Upper lobe of right lung (tissue), 1 donor: Measurements from ENCODE around the gene INPP5J. TPM values are rescaled to one million over a fixed set of nuclear protein-coding genes. Genes with fewer than 3 reads are reported as not detected.
"Not testable (repeated sequence)": the region's sequence is repeated elsewhere in the genome, so short reads cannot be mapped to it uniquely, and the experiment has no call there.

Source experiments
- ATAC-seq: fragments of 200-7000 bp; cut with Tn5 transposase; one replicate; pipeline ENCODE4 v1.9.1; 2020; ENCODE audit warnings: mild to moderate bottlenecking, moderate library complexity
- DNase-seq: peaks from one replicate; pipeline ENCODE4 v3.0.0-alpha.2; 2020
- H3K27ac ChIP-seq: fragments of 200-600 bp; one replicate; pipeline ENCODE4 v1.8.0; 2022
- H3K27me3 ChIP-seq: fragments of 200-600 bp; one replicate; pipeline ENCODE4 v1.8.0; 2022; ENCODE audit warnings: mild to moderate bottlenecking
- H3K36me3 ChIP-seq: fragments of 200-600 bp; one replicate; pipeline ENCODE4 v1.8.0; 2022
- H3K4me1 ChIP-seq: fragments of 200-600 bp; one replicate; pipeline ENCODE4 v1.8.0; 2022
- H3K4me3 ChIP-seq: fragments of 200-600 bp; one replicate; pipeline ENCODE4 v1.8.0; 2022; ENCODE audit warnings: mild to moderate bottlenecking
- H3K9me3 ChIP-seq: fragments of 200-600 bp; one replicate; pipeline ENCODE4 v1.8.0; 2022
- intact Hi-C: fragments of 100-400 bp; cut with DNase I; formaldehyde crosslinking; loops from one replicate; pipeline ENCODE4 v1.11.0; 2022
- total RNA-seq: library from RNA; stranded (reverse); fragmentation: NEBNext Ultra II Directional; extraction: Animal tissue kit (Norgen Biotek cat#: 25700); gene quantifications from one replicate; pipeline ENCODE4 v1.2.1, GENCODE V29; 2021
- TF ChIP-seq, protein P1 (sequence below): fragments of 200-600 bp; IDR thresholded peaks from one replicate; pipeline ENCODE4 v1.8.0; 2022; ENCODE audit warnings: antibody characterized with exemption
- donor health status: DM: no; HTN: yes; CAD: no; lungs with severe emphysema.

Gene INPP5J
- total RNA-seq, 1 donor from 2014 or later: 4.5 TPM

DNA sequence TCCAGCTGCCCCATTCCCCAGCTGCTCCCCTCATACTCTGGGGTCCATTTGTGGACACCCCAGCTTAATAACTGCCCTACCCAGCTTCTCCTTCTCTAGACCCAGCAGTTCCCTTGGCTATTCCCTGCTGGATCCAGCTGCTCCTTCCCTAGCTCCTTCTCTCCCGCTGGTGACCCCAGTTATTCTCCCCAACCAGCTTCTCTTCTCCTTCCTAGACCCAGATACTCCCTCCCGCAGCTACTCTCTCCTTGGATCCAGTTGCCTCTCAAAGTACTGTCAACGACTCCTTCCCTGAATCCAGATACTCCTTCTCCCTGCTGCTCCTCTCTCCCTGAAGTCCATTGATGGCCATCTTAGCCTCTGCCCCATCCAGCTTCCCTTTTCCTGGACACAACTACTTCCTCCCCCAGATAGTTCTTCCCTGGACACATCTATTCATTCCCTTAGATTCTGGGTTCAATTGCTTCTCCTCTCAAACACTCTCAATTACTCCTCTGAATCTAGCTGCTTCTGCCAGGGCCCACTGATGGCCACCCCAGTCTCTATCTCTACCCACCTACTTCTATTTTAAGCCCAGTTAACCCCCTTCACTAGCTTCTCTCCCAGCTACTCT lies 27.0 kb upstream of the INPP5J start:
- Histone ChIP-seq H3K4me1 (no peaks in the 10 kb centered on the region), H3K27ac (no peak overlapping the region), H3K36me3 (peaks cover 71% of the 10 kb centered on the region), H3K9me3 (no peaks in the 10 kb centered on the region), H3K27me3 (no peaks in the 10 kb centered on the region), H3K4me3 (no peak overlapping the region)
- TF ChIP-seq, protein P1, sequence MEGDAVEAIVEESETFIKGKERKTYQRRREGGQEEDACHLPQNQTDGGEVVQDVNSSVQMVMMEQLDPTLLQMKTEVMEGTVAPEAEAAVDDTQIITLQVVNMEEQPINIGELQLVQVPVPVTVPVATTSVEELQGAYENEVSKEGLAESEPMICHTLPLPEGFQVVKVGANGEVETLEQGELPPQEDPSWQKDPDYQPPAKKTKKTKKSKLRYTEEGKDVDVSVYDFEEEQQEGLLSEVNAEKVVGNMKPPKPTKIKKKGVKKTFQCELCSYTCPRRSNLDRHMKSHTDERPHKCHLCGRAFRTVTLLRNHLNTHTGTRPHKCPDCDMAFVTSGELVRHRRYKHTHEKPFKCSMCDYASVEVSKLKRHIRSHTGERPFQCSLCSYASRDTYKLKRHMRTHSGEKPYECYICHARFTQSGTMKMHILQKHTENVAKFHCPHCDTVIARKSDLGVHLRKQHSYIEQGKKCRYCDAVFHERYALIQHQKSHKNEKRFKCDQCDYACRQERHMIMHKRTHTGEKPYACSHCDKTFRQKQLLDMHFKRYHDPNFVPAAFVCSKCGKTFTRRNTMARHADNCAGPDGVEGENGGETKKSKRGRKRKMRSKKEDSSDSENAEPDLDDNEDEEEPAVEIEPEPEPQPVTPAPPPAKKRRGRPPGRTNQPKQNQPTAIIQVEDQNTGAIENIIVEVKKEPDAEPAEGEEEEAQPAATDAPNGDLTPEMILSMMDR: no peak
- DNase-seq (no peak), ATAC-seq (no peak)
- intact Hi-C loops: no loop called here

DNA sequence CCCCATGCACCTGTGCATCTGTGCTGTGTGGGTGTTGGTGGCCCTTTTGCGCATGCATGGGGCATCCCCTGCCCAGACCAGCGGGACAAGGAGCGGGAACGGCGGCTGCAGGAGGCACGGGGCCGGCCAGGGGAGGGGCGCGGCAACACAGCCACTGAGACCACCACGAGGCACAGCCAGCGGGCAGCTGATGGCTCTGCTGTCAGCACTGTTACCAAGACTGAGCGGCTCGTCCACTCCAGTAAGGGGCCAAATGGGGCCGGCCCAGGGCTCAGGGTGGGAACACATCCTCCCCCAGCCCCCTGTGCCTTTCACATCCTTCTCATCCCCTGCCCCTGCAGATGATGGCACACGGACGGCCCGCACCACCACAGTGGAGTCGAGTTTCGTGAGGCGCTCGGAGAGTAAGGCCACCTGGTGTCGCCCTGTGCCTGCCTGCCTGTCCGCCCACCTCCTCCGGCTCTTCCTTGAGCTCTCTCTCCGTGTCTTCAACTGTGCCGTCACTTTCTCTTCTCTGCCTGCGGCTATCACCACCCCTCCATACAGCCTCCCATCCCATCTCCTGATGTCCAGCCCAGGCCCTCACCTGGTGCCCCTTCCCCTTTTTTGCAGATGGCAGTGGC lies 26.0 kb upstream of the INPP5J start:
- H3K4me1 ChIP-seq: no peaks in the 10 kb centered on the region
- no peak overlapping the region for H3K4me3 ChIP-seq
- peaks cover 63% of the 10 kb centered on the region for H3K36me3 ChIP-seq
- TF ChIP-seq, protein P1: no peak
- H3K27me3 ChIP-seq: no peaks in the 10 kb centered on the region
- no peak for DNase-seq
- intact Hi-C loops: no loop called here
- ATAC-seq: no peak
- no peak overlapping the region for H3K27ac ChIP-seq
- no peaks in the 10 kb centered on the region for H3K9me3 ChIP-seq

GRCh38 chr22:31097539-31097938 lies 25.2 kb upstream of the INPP5J start:
- intact Hi-C loops, ATAC-seq: not testable (repeated sequence)
- H3K36me3 ChIP-seq: peaks cover 56% of the 10 kb centered on the region

DNA sequence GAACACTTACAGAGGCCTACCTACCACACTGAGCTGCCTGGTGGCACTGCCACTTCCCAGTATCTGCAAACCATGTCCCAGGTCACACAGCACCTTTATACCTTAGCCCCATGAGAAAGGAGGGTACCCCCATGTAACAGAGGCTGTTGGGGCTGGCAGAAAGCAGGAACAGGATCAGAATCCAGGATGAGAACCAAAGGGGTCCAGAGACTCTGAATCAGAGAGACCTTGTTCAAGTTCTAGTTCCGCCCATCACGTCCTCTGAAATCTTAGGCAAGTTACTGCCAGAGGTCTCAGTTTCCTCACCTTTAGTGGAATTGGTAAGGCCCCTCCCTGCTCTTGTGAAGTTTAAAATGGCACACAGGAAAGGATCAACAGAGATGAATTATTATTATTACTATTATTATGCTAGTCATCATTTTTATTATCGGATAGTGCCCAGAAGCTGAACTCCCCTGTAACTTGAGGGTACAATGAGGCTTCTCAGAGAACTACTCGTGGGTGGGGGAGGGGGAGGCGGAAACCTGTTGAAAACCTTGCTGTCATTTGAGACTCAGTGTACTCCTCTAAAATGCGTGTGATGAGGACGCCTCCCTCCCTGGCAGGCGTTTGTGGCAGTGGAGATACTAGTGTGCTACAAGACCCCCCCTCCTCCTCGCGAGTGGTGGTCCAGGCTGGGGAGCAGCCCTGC lies 24.7 kb upstream of the INPP5J start:
- ATAC-seq: no peak
- no peaks in the 10 kb centered on the region for H3K9me3 ChIP-seq
- TF ChIP-seq, protein P1: no peak
- no peaks in the 10 kb centered on the region for H3K4me1 ChIP-seq
- intact Hi-C loops: no loop called here
- no peak overlapping the region for H3K27ac ChIP-seq
- no peak for DNase-seq
- peaks cover 51% of the 10 kb centered on the region for H3K36me3 ChIP-seq
- H3K27me3 ChIP-seq: no peaks in the 10 kb centered on the region
- no peak overlapping the region for H3K4me3 ChIP-seq

More at GRCh38 chr22:31097539-31097938, 25.2 kb upstream of the INPP5J start:
- not testable (repeated sequence) for H3K4me3 ChIP-seq, DNase-seq, H3K27me3 ChIP-seq, H3K9me3 ChIP-seq, H3K27ac ChIP-seq, H3K4me1 ChIP-seq

DNA sequence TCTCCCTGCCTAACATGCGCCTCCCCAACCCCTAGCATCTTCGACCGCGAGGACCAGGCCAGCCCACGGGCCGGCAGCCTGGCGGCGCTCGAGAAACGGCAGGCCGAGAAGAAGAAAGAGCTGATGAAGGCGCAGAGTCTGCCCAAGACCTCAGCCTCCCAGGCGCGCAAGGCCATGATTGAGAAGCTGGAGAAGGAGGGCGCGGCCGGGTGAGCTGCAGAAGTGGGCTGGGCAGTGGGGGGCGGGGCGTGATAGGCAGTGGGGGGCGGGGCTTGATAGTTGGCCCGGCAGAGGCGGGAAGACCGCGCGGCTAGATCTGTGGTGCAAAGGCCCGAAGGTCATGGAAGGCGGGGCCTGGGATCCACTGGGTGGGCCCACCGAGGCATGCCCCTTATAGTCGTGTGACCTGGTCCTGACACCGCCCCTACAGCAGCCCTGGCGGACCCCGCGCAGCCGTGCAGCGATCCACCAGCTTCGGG lies 24.1 kb upstream of the INPP5J start:
- intact Hi-C loops: no loop called here
- TF ChIP-seq, protein P1: no peak
- Histone ChIP-seq H3K27me3 (no peaks in the 10 kb centered on the region), H3K9me3 (no peaks in the 10 kb centered on the region), H3K4me3 (no peak overlapping the region), H3K36me3 (peaks cover 46% of the 10 kb centered on the region), H3K4me1 (no peaks in the 10 kb centered on the region), H3K27ac (no peak overlapping the region)
- ATAC-seq (no peak), DNase-seq (no peak)

GRCh38 chr22:31099386-31099785 lies 23.4 kb upstream of the INPP5J start:
- intact Hi-C loops: no loop called here
- H3K36me3 ChIP-seq: peaks cover 46% of the 10 kb centered on the region
- H3K9me3 ChIP-seq: no peaks in the 10 kb centered on the region
- no peaks in the 10 kb centered on the region for H3K27me3 ChIP-seq
- no peak overlapping the region for H3K4me3 ChIP-seq
- DNase-seq: no peak
- no peak overlapping the region for H3K27ac ChIP-seq
- no peak for ATAC-seq
- TF ChIP-seq, protein P1: no peak
- no peaks in the 10 kb centered on the region for H3K4me1 ChIP-seq
